ENCODE data around the gene R3HDM2. TPM values are rescaled to one million over a fixed set of nuclear protein-coding genes. Genes with fewer than 3 reads are reported as not detected.
A peak's percentile ranks its signal among the peaks of the same experiment; 100 is the strongest.

Gene R3HDM2
- total RNA-seq, 1 donor from 2014 or later: 19.2 TPM

DNA sequence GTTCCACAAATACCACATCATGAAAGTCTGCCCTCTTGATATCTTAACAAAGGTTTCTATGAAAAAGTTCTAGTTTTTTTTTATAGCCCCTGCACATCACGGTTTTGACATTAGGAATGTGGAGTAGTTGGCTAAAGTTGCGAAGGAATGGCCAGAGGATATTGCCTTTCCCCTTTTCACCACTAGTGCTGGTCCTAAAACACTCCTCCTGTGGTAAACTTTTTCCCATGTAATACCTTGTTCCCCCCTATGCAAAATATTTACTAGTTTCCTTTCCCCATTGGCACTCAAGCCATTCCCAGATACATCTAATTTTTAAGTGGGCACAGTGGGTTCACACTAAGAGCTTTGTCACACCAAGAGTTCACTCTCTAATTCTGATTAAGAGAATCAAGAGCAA lies 33.4 kb downstream of the R3HDM2 start:
- Mint-ChIP-seq H3K9me3 (ENCODE audit: unreplicated experiment) (no peaks in the 10 kb centered on the region), H3K27me3 (ENCODE audit: low read depth, unreplicated experiment) (no peaks in the 10 kb centered on the region), H3K27ac (ENCODE audit: unreplicated experiment) (no peak overlapping the region), H3K4me3 (ENCODE audit: unreplicated experiment) (no peak overlapping the region), H3K36me3 (ENCODE audit: low read depth, unreplicated experiment) (peaks cover 13% of the 10 kb centered on the region), H3K4me1 (ENCODE audit: low read depth, unreplicated experiment) (peaks cover 2% of the 10 kb centered on the region)
- H3K9me3 ChIP-seq (ENCODE audit: insufficient read depth, low read depth, low read length): no peaks in the 10 kb centered on the region
- no peak overlapping the region for H3K9ac ChIP-seq (ENCODE audit: low read length)
- peaks cover 4% of the 10 kb centered on the region for H4K20me1 ChIP-seq (ENCODE audit: insufficient read depth, low read length)
- no peaks in the 10 kb centered on the region for H3K27me3 ChIP-seq (ENCODE audit: insufficient read depth, low read length)
- H2AFZ ChIP-seq (ENCODE audit: low read depth, low read length): no peak overlapping the region
- peaks cover 3% of the 10 kb centered on the region for H3K36me3 ChIP-seq (ENCODE audit: insufficient read depth, low read length)
- H3K4me3 ChIP-seq (ENCODE audit: insufficient read depth, low read depth, low read length): no peak overlapping the region
- no peak overlapping the region for H3K27ac ChIP-seq (ENCODE audit: low read depth, low read length)
- TF ChIP-seq EZH2 (IDR thresholded peaks at IDR 0.05; ENCODE audit: insufficient read depth, low read length): no peak
- TF ChIP-seq, protein P1, sequence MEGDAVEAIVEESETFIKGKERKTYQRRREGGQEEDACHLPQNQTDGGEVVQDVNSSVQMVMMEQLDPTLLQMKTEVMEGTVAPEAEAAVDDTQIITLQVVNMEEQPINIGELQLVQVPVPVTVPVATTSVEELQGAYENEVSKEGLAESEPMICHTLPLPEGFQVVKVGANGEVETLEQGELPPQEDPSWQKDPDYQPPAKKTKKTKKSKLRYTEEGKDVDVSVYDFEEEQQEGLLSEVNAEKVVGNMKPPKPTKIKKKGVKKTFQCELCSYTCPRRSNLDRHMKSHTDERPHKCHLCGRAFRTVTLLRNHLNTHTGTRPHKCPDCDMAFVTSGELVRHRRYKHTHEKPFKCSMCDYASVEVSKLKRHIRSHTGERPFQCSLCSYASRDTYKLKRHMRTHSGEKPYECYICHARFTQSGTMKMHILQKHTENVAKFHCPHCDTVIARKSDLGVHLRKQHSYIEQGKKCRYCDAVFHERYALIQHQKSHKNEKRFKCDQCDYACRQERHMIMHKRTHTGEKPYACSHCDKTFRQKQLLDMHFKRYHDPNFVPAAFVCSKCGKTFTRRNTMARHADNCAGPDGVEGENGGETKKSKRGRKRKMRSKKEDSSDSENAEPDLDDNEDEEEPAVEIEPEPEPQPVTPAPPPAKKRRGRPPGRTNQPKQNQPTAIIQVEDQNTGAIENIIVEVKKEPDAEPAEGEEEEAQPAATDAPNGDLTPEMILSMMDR (IDR thresholded peaks at IDR 0.05; ENCODE audit: insufficient read depth, low read depth, low read length): no peak
- FAIRE-seq (no peak), DNase-seq (ENCODE audit: low read depth) (no peak)
- peaks cover 18% of the 10 kb centered on the region for H3K79me2 ChIP-seq (ENCODE audit: insufficient read depth, low read length)
- H3K4me1 ChIP-seq (ENCODE audit: insufficient read depth, low read length): no peaks in the 10 kb centered on the region
- no peak overlapping the region for H3K4me2 ChIP-seq (ENCODE audit: low read length)

DNA sequence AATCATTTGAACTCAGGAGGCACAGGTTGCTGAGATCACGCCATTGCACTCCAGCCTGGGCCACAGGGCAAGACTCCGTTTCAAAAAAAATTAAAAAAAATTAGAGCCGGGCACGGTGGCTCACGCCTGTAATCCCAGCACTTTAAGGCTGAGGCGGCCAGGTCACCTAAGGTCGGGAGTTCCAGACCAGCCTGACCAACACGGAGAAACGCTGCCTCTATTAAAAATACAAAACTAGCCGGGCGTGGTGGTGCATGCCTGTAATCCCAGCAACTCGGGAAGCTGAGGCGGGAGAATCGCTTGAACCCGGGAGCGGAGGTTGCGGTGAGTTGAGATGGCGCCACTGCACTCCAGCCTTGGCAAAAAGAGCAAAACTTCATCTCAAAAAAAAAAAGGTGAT lies 35.7 kb downstream of the R3HDM2 start:
- Histone ChIP-seq H3K4me2 (ENCODE audit: low read length) (no peak overlapping the region), H3K4me1 (ENCODE audit: insufficient read depth, low read length) (peaks cover 2% of the 10 kb centered on the region), H2AFZ (ENCODE audit: low read depth, low read length) (no peak overlapping the region), H3K9me3 (ENCODE audit: insufficient read depth, low read depth, low read length) (no peaks in the 10 kb centered on the region), H3K36me3 (ENCODE audit: insufficient read depth, low read length) (peaks cover 3% of the 10 kb centered on the region), H4K20me1 (ENCODE audit: insufficient read depth, low read length) (no peaks in the 10 kb centered on the region), H3K79me2 (ENCODE audit: insufficient read depth, low read length) (peaks cover 20% of the 10 kb centered on the region), H3K27me3 (ENCODE audit: insufficient read depth, low read length) (no peaks in the 10 kb centered on the region), H3K4me3 (ENCODE audit: insufficient read depth, low read depth, low read length) (no peak overlapping the region), H3K27ac (ENCODE audit: low read depth, low read length) (no peak overlapping the region), H3K9ac (ENCODE audit: low read length) (no peak overlapping the region)
- Mint-ChIP-seq H3K27me3 (ENCODE audit: low read depth, unreplicated experiment) (no peaks in the 10 kb centered on the region), H3K27ac (ENCODE audit: unreplicated experiment) (no peak overlapping the region), H3K4me1 (ENCODE audit: low read depth, unreplicated experiment) (peaks cover 3% of the 10 kb centered on the region), H3K9me3 (ENCODE audit: unreplicated experiment) (no peaks in the 10 kb centered on the region), H3K4me3 (ENCODE audit: unreplicated experiment) (no peak overlapping the region), H3K36me3 (ENCODE audit: low read depth, unreplicated experiment) (peaks cover 18% of the 10 kb centered on the region)
- TF ChIP-seq, protein P1 (IDR thresholded peaks at IDR 0.05; ENCODE audit: insufficient read depth, low read depth, low read length): no peak
- no peak for TF ChIP-seq EZH2 (IDR thresholded peaks at IDR 0.05; ENCODE audit: insufficient read depth, low read length)
- no peak for FAIRE-seq
- DNase-seq (ENCODE audit: low read depth): no peak

DNA sequence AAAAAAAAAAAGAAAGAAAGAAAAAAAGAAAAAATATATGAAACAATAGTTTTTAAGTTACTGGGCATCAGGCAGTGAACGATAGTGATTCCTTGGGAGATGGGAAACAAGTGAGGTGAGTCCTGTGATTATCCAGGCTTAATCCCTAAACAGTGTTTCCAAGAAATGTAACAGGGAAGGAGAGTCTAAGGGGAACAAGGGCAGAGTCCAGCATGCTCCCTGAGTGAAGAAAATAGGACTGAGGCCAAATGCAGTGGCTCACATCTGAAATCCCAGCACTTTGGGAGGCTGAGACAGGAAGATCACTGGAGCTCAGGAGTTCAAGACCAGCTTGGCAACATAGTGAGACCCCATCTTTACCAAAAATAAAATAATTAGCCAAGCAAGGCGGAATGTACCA lies 40.7 kb downstream of the R3HDM2 start:
- Histone ChIP-seq H3K27me3 (ENCODE audit: insufficient read depth, low read length) (no peaks in the 10 kb centered on the region), H2AFZ (ENCODE audit: low read depth, low read length) (no peak overlapping the region), H3K9me3 (ENCODE audit: insufficient read depth, low read depth, low read length) (no peaks in the 10 kb centered on the region), H3K9ac (ENCODE audit: low read length) (no peak overlapping the region), H4K20me1 (ENCODE audit: insufficient read depth, low read length) (no peaks in the 10 kb centered on the region), H3K79me2 (ENCODE audit: insufficient read depth, low read length) (peaks cover 12% of the 10 kb centered on the region), H3K4me3 (ENCODE audit: insufficient read depth, low read depth, low read length) (no peak overlapping the region), H3K36me3 (ENCODE audit: insufficient read depth, low read length) (peaks cover 3% of the 10 kb centered on the region), H3K4me2 (ENCODE audit: low read length) (no peak overlapping the region), H3K27ac (ENCODE audit: low read depth, low read length) (peak overlapping the region; percentile 28), H3K4me1 (ENCODE audit: insufficient read depth, low read length) (peaks cover 21% of the 10 kb centered on the region)
- H3K4me3 Mint-ChIP-seq (ENCODE audit: unreplicated experiment): no peak overlapping the region
- TF ChIP-seq, protein P1 (IDR thresholded peaks at IDR 0.05; ENCODE audit: insufficient read depth, low read depth, low read length): no peak
- no peak for TF ChIP-seq EZH2 (IDR thresholded peaks at IDR 0.05; ENCODE audit: insufficient read depth, low read length)
- H3K27me3 Mint-ChIP-seq (ENCODE audit: low read depth, unreplicated experiment): no peaks in the 10 kb centered on the region
- FAIRE-seq: no peak
- DNase-seq (ENCODE audit: low read depth): no peak
- H3K4me1 Mint-ChIP-seq (ENCODE audit: low read depth, unreplicated experiment): peaks cover 19% of the 10 kb centered on the region
- no peaks in the 10 kb centered on the region for H3K9me3 Mint-ChIP-seq (ENCODE audit: unreplicated experiment)
- H3K36me3 Mint-ChIP-seq (ENCODE audit: low read depth, unreplicated experiment): peaks cover 18% of the 10 kb centered on the region
- H3K27ac Mint-ChIP-seq (ENCODE audit: unreplicated experiment): peak overlapping the region; percentile 93

Measured in astrocyte (in vitro differentiated cells and primary cell).